K562 (cell line): ENCODE results near the gene YARS1. TPM values are rescaled to one million over a fixed set of nuclear protein-coding genes. Genes with fewer than 3 reads are reported as not detected.
A peak's percentile ranks its signal among the peaks of the same experiment; 100 is the strongest.

ENCODE experiments used
- DACH1 ChIP-seq: fragments of 450-650 bp; IDR thresholded peaks from 2 replicates; pipeline ENCODE4 v1.6.1; 2018; ENCODE audit not compliant: partially characterized antibody
- E2F8 ChIP-seq: fragments of 450-650 bp; IDR thresholded peaks from 2 replicates; pipeline ENCODE4 v1.7.1; 2018; ENCODE audit warnings: mild to moderate bottlenecking, low read depth; ENCODE audit not compliant: partially characterized antibody
- HDAC3 ChIP-seq: fragments of 450-650 bp; IDR thresholded peaks from 2 replicates; pipeline ENCODE4 v1.6.1; 2018; ENCODE audit warnings: borderline replicate concordance, mild to moderate bottlenecking, moderate library complexity; ENCODE audit not compliant: partially characterized antibody
- IRF1 ChIP-seq: sonication (generic); formaldehyde crosslinking; IDR thresholded peaks from 2 replicates; pipeline ENCODE4 v1.8.0; 2022; ENCODE audit warnings: missing genetic modification reagents, mild to moderate bottlenecking, borderline replicate concordance
- IRF2 ChIP-seq: sonication (generic); formaldehyde crosslinking; IDR thresholded peaks from 2 replicates; pipeline ENCODE4 v1.8.1; 2022; ENCODE audit warnings: mild to moderate bottlenecking, missing genetic modification reagents
- MYNN ChIP-seq, 2 experiments: sonication (generic); formaldehyde crosslinking in 1 of 2; IDR thresholded peaks; 2 replicates each; pipeline versions ENCODE4 v1.5.0 to v1.6.1; 2016 to 2020; ENCODE audit warnings: antibody characterized with exemption in 1 of 2, missing genetic modification reagents in 1 of 2
- POLR2B ChIP-seq: fragments of 450-650 bp; IDR thresholded peaks from 2 replicates; pipeline ENCODE4 v1.6.1; 2018; ENCODE audit warnings: low read depth; ENCODE audit not compliant: partially characterized antibody
- REST ChIP-seq, 2 experiments: fragments of 450-650 bp; formaldehyde crosslinking in 1 of 2; IDR thresholded peaks; 2 replicates each; pipeline versions ENCODE4 v1.4.0 to v1.6.1; 2014 to 2020; ENCODE audit warnings: mild to moderate bottlenecking in 2 of 2, borderline replicate concordance in 1 of 2, low read depth in 1 of 2
- ZC3H11A ChIP-seq: IDR thresholded peaks from 2 replicates; pipeline ENCODE4 v1.6.1; 2012; ENCODE audit warnings: low read depth, low read length, improper control_type of control experiment
- ZNF512 ChIP-seq: IDR thresholded peaks from 2 replicates; pipeline ENCODE4 v1.6.1; 2016; ENCODE audit warnings: missing genetic modification characterization, missing compliant biosample characterization
- polyA plus RNA-seq, 8 experiments: library from polyadenylated mRNA; depleted of rRNA in 4 of 8; stranded (reverse) in 5 of 8; unstranded in 3 of 8; fragments of >200 nt; fragmentation: Nextera tagmentation in 2 of 8; fragmentation: Illumina TruSeq in 1 of 8; extraction: Ambion mirVana in 2 of 8; extraction: Trizol in 1 of 8; gene quantifications; 2 replicates each; pipeline versions ENCODE4 v1.2.1 to v1.2.3, GENCODE V29; 2011 to 2014; ENCODE audit warnings: inconsistent platforms in 1 of 8, missing spikeins in 1 of 8
- total RNA-seq, 7 experiments: library from RNA; depleted of rRNA in 6 of 7; stranded (reverse); fragments of >200 nt in 6 of 7; fragmentation: Illumina TruSeq in 2 of 7; extraction: Trizol in 2 of 7; gene quantifications; 2 replicates each; pipeline versions ENCODE4 v1.2.1 to v1.2.3, GENCODE V29; 2011 to 2021; ENCODE audit warnings: low replicate concordance in 1 of 7

The YARS1 gene
- total and polyA plus RNA-seq, 9 of the 15 experiments (the other 6 are each of a cell fraction or from before 2014, with no cell fraction given): 66.2 to 336 (median 201) TPM

- peak; percentile 15; the same call in 1 of the 2 replicates for TF ChIP-seq REST (IDR thresholded peaks at IDR 0.05; ENCODE audit: borderline replicate concordance)
- no peak for TF ChIP-seq REST (CRISPR knock-in tag; IDR thresholded peaks at IDR 0.05; ENCODE audit: low read depth)
- TF ChIP-seq ZNF512 (tag): no peak
- no peak for TF ChIP-seq ZC3H11A
- peak; percentile 75; the same call in 1 of the 2 replicates for TF ChIP-seq MYNN (IDR thresholded peaks at IDR 0.05)
- TF ChIP-seq MYNN (CRISPR knock-in tag; IDR thresholded peaks at IDR 0.05): no peak
- TF ChIP-seq HDAC3: peak; percentile 86
- no peak for TF ChIP-seq IRF1
- no peak for TF ChIP-seq POLR2B
- peak; percentile 71 for TF ChIP-seq DACH1
- no peak for TF ChIP-seq E2F8
- no peak for TF ChIP-seq IRF2 (CRISPR knock-in tag)
These were observed 59.8 kb downstream of the YARS1 start (continued) for GRCh38 chr1:32757213-32757895.
